Inflammatory macrophage treated with lipopolysaccharide for 4 hours (primary cell): Measurements from ENCODE around the gene FOXJ3.
A peak's percentile ranks its signal among the peaks of the same experiment; 100 is the strongest.

Experiments
- DNase-seq: peaks from one replicate; pipeline ENCODE4 v3.0.0-alpha.2; 2020

Gene FOXJ3

GRCh38 chr1:42183210-42183956 lies 151.7 kb downstream of the FOXJ3 start:
- no peak for DNase-seq

- no peak for DNase-seq
These were observed 153.3 kb downstream of the FOXJ3 start for GRCh38 chr1:42181687-42182086.

GRCh38 chr1:42179900-42180329 lies 155.1 kb downstream of the FOXJ3 start:
- no peak for DNase-seq

GRCh38 chr1:42179275-42179674 lies 155.8 kb downstream of the FOXJ3 start:
- DNase-seq: no peak

- no peak for DNase-seq
These were observed 156.8 kb downstream of the FOXJ3 start for GRCh38 chr1:42178249-42178648.

GRCh38 chr1:42177541-42177981 lies 157.5 kb downstream of the FOXJ3 start:
- no peak for DNase-seq

- peak; percentile 25 for DNase-seq
These were observed 158.0 kb downstream of the FOXJ3 start for GRCh38 chr1:42176902-42177519.

- DNase-seq: no peak
These were observed 159.6 kb downstream of the FOXJ3 start for GRCh38 chr1:42175314-42176054.

- no peak for DNase-seq
These were observed 160.9 kb downstream of the FOXJ3 start for GRCh38 chr1:42173961-42174735.

GRCh38 chr1:42173155-42173933 lies 161.7 kb downstream of the FOXJ3 start:
- peak; percentile 48 for DNase-seq

GRCh38 chr1:42172381-42173133 lies 162.5 kb downstream of the FOXJ3 start:
- DNase-seq: no peak

- no peak for DNase-seq
These were observed 163.3 kb downstream of the FOXJ3 start for GRCh38 chr1:42171679-42172266.

- DNase-seq: no peak
These were observed 164.0 kb downstream of the FOXJ3 start for GRCh38 chr1:42170779-42171621.

- no peak for DNase-seq
These were observed 166.3 kb downstream of the FOXJ3 start for GRCh38 chr1:42168763-42169162.

- DNase-seq: peak; percentile 82
These were observed 166.7 kb downstream of the FOXJ3 start for GRCh38 chr1:42168391-42168670.

GRCh38 chr1:42167611-42168390 lies 167.2 kb downstream of the FOXJ3 start:
- DNase-seq: no peak

GRCh38 chr1:42165511-42166210 lies 169.4 kb downstream of the FOXJ3 start:
- no peak for DNase-seq

GRCh38 chr1:42164551-42165420 lies 170.2 kb downstream of the FOXJ3 start, which contains the start of gene GUCA2A:
Gene GUCA2A (minus strand): TSS chr1:42164745. CDS start chr1:42164712, 33 bp downstream.
- no peak for DNase-seq
